KMS-11 (cell line): ENCODE results near the gene CTDNEP1.

ENCODE experiments used
- H2AFZ ChIP-seq: fragments of 200-600 bp; sonication (generic); 2 replicates; pipeline ENCODE4 v1.6.1; 2016; ENCODE audit warnings: antibody characterized with exemption, mixed run types, low read depth
- H3K27ac ChIP-seq: fragments of 200-600 bp; sonication (generic); 2 replicates; pipeline ENCODE4 v1.6.1; 2016; ENCODE audit warnings: mild to moderate bottlenecking, mixed run types
- H3K27me3 ChIP-seq: fragments of 200-600 bp; sonication (generic); 2 replicates; pipeline ENCODE4 v1.6.1; 2017; ENCODE audit warnings: mild to moderate bottlenecking, low read depth, mixed run types, moderate library complexity; ENCODE audit not compliant: insufficient read depth
- H3K36me3 ChIP-seq: fragments of 200-600 bp; sonication (generic); 2 replicates; pipeline ENCODE4 v1.6.1; 2017; ENCODE audit warnings: mild to moderate bottlenecking, mixed run types; ENCODE audit not compliant: insufficient read depth
- H3K4me1 ChIP-seq: fragments of 200-600 bp; sonication (generic); 2 replicates; pipeline ENCODE4 v1.6.1; 2016; ENCODE audit warnings: mild to moderate bottlenecking, low read depth, mixed run types; ENCODE audit not compliant: poor library complexity, severe bottlenecking
- H3K4me2 ChIP-seq: fragments of 200-600 bp; sonication (generic); 2 replicates; pipeline ENCODE4 v1.7.0; 2016; ENCODE audit warnings: mild to moderate bottlenecking, mixed run types
- H3K4me3 ChIP-seq: fragments of 200-600 bp; sonication (generic); IDR thresholded peaks from 2 replicates; pipeline ENCODE4 v1.6.1; 2017; ENCODE audit warnings: low read depth, low read length, mixed read lengths; ENCODE audit not compliant: insufficient read depth
- H3K79me2 ChIP-seq: fragments of 200-600 bp; sonication (generic); 2 replicates; pipeline ENCODE4 v1.6.1; 2016; ENCODE audit warnings: low read depth, mixed run types; ENCODE audit not compliant: insufficient read depth
- H3K9ac ChIP-seq: fragments of 200-600 bp; sonication (generic); 2 replicates; pipeline ENCODE4 v1.6.1; 2016; ENCODE audit warnings: mild to moderate bottlenecking, mixed run types
- H4K20me1 ChIP-seq: fragments of 200-600 bp; sonication (generic); 2 replicates; pipeline ENCODE4 v1.6.1; 2016; ENCODE audit warnings: mild to moderate bottlenecking, mixed run types; ENCODE audit not compliant: insufficient read depth
- CTCF ChIP-seq: fragments of 200-600 bp; sonication (generic); conservative IDR thresholded peaks from 2 replicates; pipeline ENCODE4 v1.6.1; 2017; ENCODE audit warnings: low read depth, mild to moderate bottlenecking, antibody characterized with exemption, low read length, moderate library complexity, mixed read lengths

Gene CTDNEP1

GRCh38 chr17:7241783-7242716 is 9.5 kb downstream of the CTDNEP1 start, which contains the start of gene GABARAP:
Gene GABARAP (minus strand): TSS chr17:7242449. CDS start chr17:7242330, 119 bp downstream.
- Histone ChIP-seq H3K79me2 (no peaks in the 10 kb centered on the region), H3K9ac (peak within 1 kb of the TSS; percentile 39; the same call in 1 of the 2 replicates), H3K27me3 (no peaks in the 10 kb centered on the region), H3K4me1 (no peaks in the 10 kb centered on the region), H3K4me3 (no peak within 1 kb of the TSS), H3K36me3 (no peaks in the 10 kb centered on the region), H2AFZ (peak within 1 kb of the TSS; percentile 34; the same call in 1 of the 2 replicates), H3K4me2 (peak within 1 kb of the TSS; percentile 45; the same call in 1 of the 2 replicates), H4K20me1 (no peaks in the 10 kb centered on the region), H3K27ac (peak within 1 kb of the TSS; percentile 39)
- TF ChIP-seq CTCF, result no peak

- Histone ChIP-seq H3K4me3 (no peak overlapping the region), H4K20me1 (no peaks in the 10 kb centered on the region), H3K4me1 (no peaks in the 10 kb centered on the region), H3K4me2 (peak overlapping the region; percentile 45; the same call in 1 of the 2 replicates), H3K27ac (peak overlapping the region; percentile 22; the same call in 1 of the 2 replicates), H3K27me3 (no peaks in the 10 kb centered on the region), H3K36me3 (no peaks in the 10 kb centered on the region), H3K9ac (peak overlapping the region; percentile 37; the same call in 1 of the 2 replicates), H2AFZ (no peak overlapping the region), H3K79me2 (no peaks in the 10 kb centered on the region)
- no peak for TF ChIP-seq CTCF
Observed at GRCh38 chr17:7241090-7241733, 10.3 kb downstream of the CTDNEP1 start.

- no peak overlapping the region for H2AFZ ChIP-seq
- no peak overlapping the region for H3K4me3 ChIP-seq
- H3K27me3 ChIP-seq, result no peaks in the 10 kb centered on the region
- H3K79me2 ChIP-seq, result no peaks in the 10 kb centered on the region
- no peaks in the 10 kb centered on the region for H3K36me3 ChIP-seq
- H4K20me1 ChIP-seq, result no peaks in the 10 kb centered on the region
- H3K4me1 ChIP-seq, result no peaks in the 10 kb centered on the region
- H3K4me2 ChIP-seq, result no peak overlapping the region
- no peak overlapping the region for H3K27ac ChIP-seq
- H3K9ac ChIP-seq, result no peak overlapping the region
- TF ChIP-seq CTCF, result no peak
Observed at GRCh38 chr17:7240375-7240774, 11.2 kb downstream of the CTDNEP1 start.

GRCh38 chr17:7239091-7240027 is 12.2 kb downstream of the CTDNEP1 start, which contains the start of gene PHF23:
Gene PHF23 (minus strand): TSS chr17:7239457. CDS start chr17:7239279, 178 bp downstream.
- H2AFZ ChIP-seq, result no peak within 1 kb of the TSS
- no peaks in the 10 kb centered on the region for H3K36me3 ChIP-seq
- no peaks in the 10 kb centered on the region for H3K4me1 ChIP-seq

More at GRCh38 chr17:7239091-7240027, 12.2 kb downstream of the CTDNEP1 start, which contains the start of gene PHF23:
- Histone ChIP-seq H4K20me1 (no peaks in the 10 kb centered on the region), H3K79me2 (no peaks in the 10 kb centered on the region), H3K4me2 (peak within 1 kb of the TSS; percentile 42; the same call in 1 of the 2 replicates), H3K27me3 (no peaks in the 10 kb centered on the region), H3K9ac (peak within 1 kb of the TSS; percentile 59; the same call in 1 of the 2 replicates), H3K4me3 (no peak within 1 kb of the TSS), H3K27ac (peak within 1 kb of the TSS; percentile 40)
- no peak for TF ChIP-seq CTCF
